Mesenchymal stem cell (in vitro differentiated cells and primary cell): Measurements from ENCODE around the gene JAKMIP2.

ENCODE experiments used
- DNase-seq: peaks from one replicate; pipeline ENCODE4 v3.0.0-alpha.2; 2013
- H2AFZ ChIP-seq: one replicate; pipeline ENCODE4 v1.6.1; 2013; ENCODE audit warnings: low read depth, mild to moderate bottlenecking, control low read depth, inconsistent platforms, low read length, moderate library complexity
- H2AK5ac ChIP-seq: 2 replicates; pipeline ENCODE4 v1.6.1; 2013; ENCODE audit warnings: low read length, moderate library complexity, mild to moderate bottlenecking, inconsistent platforms; ENCODE audit not compliant: severe bottlenecking
- H2BK120ac ChIP-seq: one replicate; pipeline ENCODE4 v1.6.1; 2013; ENCODE audit warnings: low read depth, mild to moderate bottlenecking, inconsistent platforms, low read length, moderate library complexity
- H2BK12ac ChIP-seq, 2 experiments: one replicate each; pipeline ENCODE4 v1.6.1; 2013; ENCODE audit warnings: inconsistent platforms in 2 of 2, low read length in 2 of 2, mild to moderate bottlenecking in 2 of 2, moderate library complexity in 2 of 2, control low read depth in 1 of 2
- H2BK15ac ChIP-seq: one replicate; pipeline ENCODE4 v1.6.1; 2013; ENCODE audit warnings: mild to moderate bottlenecking, low read depth, inconsistent platforms; ENCODE audit not compliant: poor library complexity, severe bottlenecking
- H2BK5ac ChIP-seq: 2 replicates; pipeline ENCODE4 v1.6.1; 2013; ENCODE audit warnings: low read depth, mild to moderate bottlenecking, low read length, control low read depth, inconsistent platforms; ENCODE audit not compliant: poor library complexity, severe bottlenecking
- H3K14ac ChIP-seq, 2 experiments: one replicate each; pipeline ENCODE4 v1.6.1; 2013; ENCODE audit warnings: inconsistent platforms in 2 of 2, low read length in 2 of 2, control low read depth in 1 of 2, mild to moderate bottlenecking in 1 of 2, moderate library complexity in 1 of 2
- H3K18ac ChIP-seq, 2 experiments: one replicate each; pipeline ENCODE4 v1.6.1; 2013; ENCODE audit warnings: inconsistent platforms in 2 of 2, low read length in 2 of 2, control low read depth in 1 of 2, low read depth in 1 of 2, mild to moderate bottlenecking in 1 of 2
- H3K23ac ChIP-seq, 2 experiments: one replicate each; pipeline ENCODE4 v1.6.1; 2013; ENCODE audit warnings: inconsistent platforms in 2 of 2, low read length in 2 of 2, mild to moderate bottlenecking in 2 of 2, moderate library complexity in 2 of 2, control low read depth in 1 of 2
- H3K27ac ChIP-seq: 2 replicates; pipeline ENCODE4 v1.5.1; 2013; ENCODE audit warnings: mild to moderate bottlenecking, moderate library complexity, low read length, control low read depth, inconsistent platforms; ENCODE audit not compliant: poor library complexity, severe bottlenecking
- H3K27me3 ChIP-seq, 2 experiments: 2 replicates each; pipeline versions ENCODE4 v1.6.1 to v1.7.0; 2013; ENCODE audit warnings: low read length in 2 of 2, mild to moderate bottlenecking in 2 of 2, moderate library complexity in 2 of 2, control low read depth in 1 of 2, inconsistent platforms in 1 of 2; ENCODE audit not compliant: control insufficient read depth in 1 of 2, insufficient read depth in 1 of 2
- H3K36me3 ChIP-seq, 2 experiments: 2 replicates each; pipeline versions ENCODE4 v1.6.1 to v1.7.0; 2013; ENCODE audit warnings: low read length in 2 of 2, control low read depth in 1 of 2, inconsistent platforms in 1 of 2, low read depth in 1 of 2, mild to moderate bottlenecking in 1 of 2; ENCODE audit not compliant: insufficient read depth in 2 of 2, control insufficient read depth in 1 of 2
- H3K4ac ChIP-seq, 2 experiments: one replicate each; pipeline ENCODE4 v1.6.1; 2013; ENCODE audit warnings: inconsistent platforms in 2 of 2, low read length in 2 of 2, mild to moderate bottlenecking in 2 of 2, moderate library complexity in 2 of 2, control low read depth in 1 of 2, low read depth in 1 of 2
- H3K4me1 ChIP-seq: 2 replicates; pipeline ENCODE4 v1.6.1; 2013; ENCODE audit warnings: low read depth, low read length, control low read depth; ENCODE audit not compliant: control insufficient read depth, insufficient read depth
- H3K4me2 ChIP-seq: 2 replicates; pipeline ENCODE4 v1.6.1; 2013; ENCODE audit warnings: low read length, mild to moderate bottlenecking, inconsistent platforms; ENCODE audit not compliant: poor library complexity, severe bottlenecking
- H3K4me3 ChIP-seq, 2 experiments: 2 replicates each; pipeline versions ENCODE4 v1.5.1 to v1.7.0; 2013; ENCODE audit warnings: low read length in 2 of 2, mild to moderate bottlenecking in 2 of 2, control low read depth in 1 of 2, low read depth in 1 of 2; ENCODE audit not compliant: insufficient read depth in 1 of 2
- H3K79me1 ChIP-seq: replicated peaks from 2 replicates; pipeline ENCODE4 v1.6.1; 2013; ENCODE audit warnings: mild to moderate bottlenecking, control low read depth, low read length, inconsistent platforms; ENCODE audit not compliant: poor library complexity, severe bottlenecking
- H3K9ac ChIP-seq: 2 replicates; pipeline ENCODE4 v1.7.0; 2013; ENCODE audit warnings: mild to moderate bottlenecking, low read length, moderate library complexity
- H3K9me3 ChIP-seq: 2 replicates; pipeline ENCODE4 v1.7.0; 2013; ENCODE audit warnings: mild to moderate bottlenecking, low read length; ENCODE audit not compliant: control insufficient read depth
- H4K8ac ChIP-seq: one replicate; pipeline ENCODE4 v1.6.1; 2013; ENCODE audit warnings: inconsistent platforms, mild to moderate bottlenecking, low read length, moderate library complexity
- H4K91ac ChIP-seq: one replicate; pipeline ENCODE4 v1.6.1; 2013; ENCODE audit warnings: mild to moderate bottlenecking, low read length, inconsistent platforms
- WGBS: methylation state at CpG from one replicate; pipeline ENCODE4 v1.1.7; 2013; ENCODE audit warnings: mixed read lengths; 5-methylcytosine and 5-hydroxymethylcytosine counted together

JAKMIP2 gene

DNA sequence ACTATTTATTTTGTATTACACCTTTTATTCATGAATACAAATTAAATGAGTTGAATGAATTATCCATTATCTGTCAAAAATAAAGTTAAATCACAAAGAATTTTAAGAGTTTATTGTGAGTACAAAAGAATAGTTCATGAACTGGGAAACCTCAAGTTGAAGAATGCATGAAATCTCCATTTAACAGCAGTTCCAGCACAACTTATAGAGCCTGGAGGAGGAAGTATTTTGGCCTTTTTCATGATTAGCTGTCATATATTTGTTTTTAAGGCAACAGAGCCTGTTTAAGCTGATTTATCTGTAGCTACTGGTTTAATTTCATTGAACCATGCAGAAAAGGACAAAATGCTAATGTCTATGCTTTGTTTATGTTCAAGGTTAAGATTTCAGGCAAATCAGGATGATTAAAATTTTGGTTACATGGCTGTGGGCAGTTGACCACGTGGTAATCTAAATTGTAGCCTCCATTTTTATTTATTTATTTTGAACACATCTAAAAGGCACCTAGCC, 36.8 kb upstream of the JAKMIP2 start:
- WGBS = no CpG with 5 or more reads among the region's 1 CpG
- H3K9me3 ChIP-seq = no peaks in the 10 kb centered on the region
- no peaks in the 10 kb centered on the region for H3K79me1 ChIP-seq
- H3K27ac ChIP-seq = no peak overlapping the region
- H2BK15ac ChIP-seq = no peak overlapping the region
- no peak overlapping the region for H2BK12ac ChIP-seq
- no peak for DNase-seq
- H4K8ac ChIP-seq = no peak overlapping the region
- H3K23ac ChIP-seq = no peak overlapping the region
- H3K27me3 ChIP-seq = no peaks in the 10 kb centered on the region
- no peak overlapping the region for H3K4me3 ChIP-seq
- H3K4me2 ChIP-seq = no peak overlapping the region
- H3K18ac ChIP-seq = no peak overlapping the region
- H3K4me1 ChIP-seq = no peaks in the 10 kb centered on the region
- H3K14ac ChIP-seq = no peak overlapping the region
- no peak overlapping the region for H2BK5ac ChIP-seq
- no peak overlapping the region for H2AFZ ChIP-seq
- H2AK5ac ChIP-seq = no peak overlapping the region
- H3K36me3 ChIP-seq = no peaks in the 10 kb centered on the region
- no peak overlapping the region for H4K91ac ChIP-seq
- no peak overlapping the region for H3K9ac ChIP-seq
- H2BK120ac ChIP-seq = no peak overlapping the region
- H3K4ac ChIP-seq = no peak overlapping the region

DNA sequence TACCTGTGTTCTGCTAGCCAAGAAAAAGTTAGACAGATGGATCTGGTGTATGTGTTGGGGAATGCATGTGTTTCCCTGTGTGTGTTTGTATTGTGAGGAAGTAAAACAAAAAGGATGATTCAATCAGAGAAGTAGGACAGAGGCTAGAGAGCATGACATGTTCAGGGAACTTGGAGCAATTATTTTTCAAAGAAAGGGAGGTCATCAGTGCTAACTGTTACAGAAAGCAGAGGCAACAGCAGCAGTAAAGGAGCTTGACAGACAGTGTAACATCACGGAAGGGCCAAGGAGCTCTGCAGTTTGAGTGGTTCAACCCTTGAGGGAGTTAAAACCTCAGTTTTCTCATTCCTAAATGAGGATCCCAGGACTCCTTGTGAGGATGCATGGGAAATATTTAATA, 35.8 kb upstream of the JAKMIP2 start:
- Histone ChIP-seq H3K27me3 (no peaks in the 10 kb centered on the region), H3K4ac (no peak overlapping the region), H3K4me3 (no peak overlapping the region), H3K14ac (no peak overlapping the region), H2BK15ac (no peak overlapping the region), H3K4me1 (no peaks in the 10 kb centered on the region), H2AFZ (no peak overlapping the region), H3K9ac (no peak overlapping the region), H3K4me2 (no peak overlapping the region), H4K8ac (no peak overlapping the region), H3K18ac (no peak overlapping the region), H3K79me1 (no peaks in the 10 kb centered on the region), H2BK5ac (no peak overlapping the region), H2BK120ac (no peak overlapping the region), H3K9me3 (no peaks in the 10 kb centered on the region), H3K23ac (no peak overlapping the region), H2AK5ac (no peak overlapping the region), H4K91ac (no peak overlapping the region), H2BK12ac (no peak overlapping the region), H3K27ac (no peak overlapping the region), H3K36me3 (no peaks in the 10 kb centered on the region)
- no peak for DNase-seq
- WGBS = 11% methylated on average over 1 of the region's 1 CpG

DNA sequence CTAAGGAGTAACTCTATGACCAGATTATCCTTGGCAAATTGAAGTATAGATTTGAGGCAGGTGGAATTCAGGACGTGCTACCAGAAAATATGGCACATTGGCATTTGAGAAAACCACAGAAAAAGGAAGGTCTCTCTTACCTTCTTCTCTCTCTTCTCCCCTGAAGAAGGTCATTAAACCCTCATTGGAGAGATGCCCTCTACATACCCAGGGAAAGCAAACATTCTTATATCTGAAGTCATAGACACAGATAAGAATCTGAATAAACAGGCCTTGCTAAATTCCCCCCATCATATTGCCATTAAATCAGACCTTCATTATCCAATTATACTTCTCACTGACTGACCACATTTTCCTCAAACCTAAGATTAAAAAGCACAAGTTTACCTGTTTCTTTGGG, 31.2 kb upstream of the JAKMIP2 start:
- no peak overlapping the region for H3K14ac ChIP-seq
- H3K27ac ChIP-seq = no peak overlapping the region
- WGBS = 88% methylated on average over 1 of the region's 1 CpG
- H4K8ac ChIP-seq = no peak overlapping the region
- no peak for DNase-seq
- no peak overlapping the region for H2AK5ac ChIP-seq
- no peak overlapping the region for H2BK120ac ChIP-seq
- peaks cover 1% of the 10 kb centered on the region for H3K4me1 ChIP-seq
- no peaks in the 10 kb centered on the region for H3K9me3 ChIP-seq
- no peak overlapping the region for H3K9ac ChIP-seq
- no peak overlapping the region for H3K4ac ChIP-seq
- no peaks in the 10 kb centered on the region for H3K36me3 ChIP-seq
- H3K23ac ChIP-seq = no peak overlapping the region
- H3K18ac ChIP-seq = no peak overlapping the region
- no peak overlapping the region for H3K4me3 ChIP-seq
- H3K79me1 ChIP-seq = no peaks in the 10 kb centered on the region
- no peak overlapping the region for H2BK15ac ChIP-seq
- no peak overlapping the region for H3K4me2 ChIP-seq
- H2AFZ ChIP-seq = no peak overlapping the region
- H4K91ac ChIP-seq = no peak overlapping the region
- H2BK12ac ChIP-seq = no peak overlapping the region
- H3K27me3 ChIP-seq = no peaks in the 10 kb centered on the region
- no peak overlapping the region for H2BK5ac ChIP-seq

DNA sequence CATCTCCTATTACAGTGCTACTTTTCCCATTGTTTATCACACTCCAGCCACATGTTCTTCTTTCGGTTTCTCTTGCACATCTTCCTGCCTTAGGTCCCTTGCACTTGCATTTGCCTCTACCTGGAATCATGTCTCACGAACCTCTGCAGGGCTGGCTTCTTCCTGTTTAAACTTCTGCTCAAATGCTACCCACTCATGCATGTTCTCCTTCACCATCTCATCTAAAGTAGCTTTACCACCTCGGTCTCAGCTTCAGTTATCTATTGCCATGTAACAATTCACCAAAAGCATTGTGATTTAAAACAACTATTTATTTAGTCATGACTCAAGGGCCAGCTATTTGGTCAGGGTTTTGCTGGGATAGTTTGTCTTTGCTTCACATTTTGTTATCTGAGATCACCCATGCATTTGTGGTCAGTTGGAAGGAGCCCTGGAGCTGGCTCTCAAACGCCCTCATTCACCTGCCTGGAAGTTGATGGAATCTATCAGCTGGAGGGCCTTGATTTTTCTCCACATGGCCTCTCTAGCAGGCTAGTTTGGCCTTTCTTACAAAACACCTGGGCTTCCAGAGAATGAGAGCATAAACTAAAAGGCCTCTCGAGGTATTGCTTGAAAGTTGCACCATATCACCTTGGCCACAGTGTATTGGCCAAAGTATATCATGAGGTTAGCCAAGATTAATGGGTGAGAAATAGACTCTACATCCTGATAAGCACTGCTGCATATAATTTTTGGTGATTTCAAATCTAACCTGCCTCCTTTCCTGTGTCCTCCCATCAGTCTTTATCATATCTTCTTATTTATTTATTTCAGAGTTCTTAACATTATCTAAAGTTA, 27.5 kb upstream of the JAKMIP2 start:
- Histone ChIP-seq H4K8ac (no peak overlapping the region), H3K18ac (no peak overlapping the region), H3K4me1 (peaks cover 1% of the 10 kb centered on the region)

More for the DNA sequence above, 27.5 kb upstream of the JAKMIP2 start:
- Histone ChIP-seq H3K4ac (no peak overlapping the region), H2BK120ac (no peak overlapping the region), H3K9ac (no peak overlapping the region), H3K27me3 (no peaks in the 10 kb centered on the region), H3K27ac (no peak overlapping the region), H2BK5ac (no peak overlapping the region), H3K36me3 (no peaks in the 10 kb centered on the region), H3K9me3 (no peaks in the 10 kb centered on the region), H2AFZ (no peak overlapping the region), H2BK15ac (no peak overlapping the region), H3K4me3 (no peak overlapping the region), H4K91ac (no peak overlapping the region), H2BK12ac (no peak overlapping the region), H3K14ac (no peak overlapping the region), H3K4me2 (no peak overlapping the region), H3K79me1 (no peaks in the 10 kb centered on the region), H3K23ac (no peak overlapping the region), H2AK5ac (no peak overlapping the region)
- DNase-seq = no peak
- WGBS = 68% methylated on average over 4 of the region's 5 CpGs
